Stromal cell of bone marrow (primary cell): ENCODE measurements around the gene LHPP.
A peak's percentile ranks its signal among the peaks of the same experiment; 100 is the strongest.

Experiments
- DNase-seq: peaks from one replicate; pipeline ENCODE4 v3.0.0-alpha.2; 2012; ENCODE audit warnings: low read depth

LHPP gene

DNA sequence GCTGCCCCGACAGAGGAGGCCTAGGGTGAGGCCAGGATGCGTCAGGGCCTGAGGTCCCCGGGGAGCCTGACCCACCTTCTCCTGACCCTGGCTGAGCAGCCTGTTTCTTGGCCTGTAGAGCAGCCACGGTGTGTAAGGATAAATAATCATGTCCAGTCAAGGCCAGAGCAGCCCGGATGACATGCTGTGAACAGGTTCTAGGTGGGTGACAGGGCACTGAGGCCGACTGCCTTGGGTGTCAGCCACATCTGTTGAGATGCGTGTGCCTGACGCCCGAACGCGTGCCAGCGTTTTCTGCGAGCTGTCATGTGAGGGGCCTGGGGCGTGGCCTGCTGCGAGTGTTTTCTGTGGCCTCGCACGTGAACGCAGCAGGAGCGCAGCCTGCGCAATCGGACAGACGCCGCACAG is 164.2 kb downstream of the LHPP start:
- DNase-seq = no peak

DNA sequence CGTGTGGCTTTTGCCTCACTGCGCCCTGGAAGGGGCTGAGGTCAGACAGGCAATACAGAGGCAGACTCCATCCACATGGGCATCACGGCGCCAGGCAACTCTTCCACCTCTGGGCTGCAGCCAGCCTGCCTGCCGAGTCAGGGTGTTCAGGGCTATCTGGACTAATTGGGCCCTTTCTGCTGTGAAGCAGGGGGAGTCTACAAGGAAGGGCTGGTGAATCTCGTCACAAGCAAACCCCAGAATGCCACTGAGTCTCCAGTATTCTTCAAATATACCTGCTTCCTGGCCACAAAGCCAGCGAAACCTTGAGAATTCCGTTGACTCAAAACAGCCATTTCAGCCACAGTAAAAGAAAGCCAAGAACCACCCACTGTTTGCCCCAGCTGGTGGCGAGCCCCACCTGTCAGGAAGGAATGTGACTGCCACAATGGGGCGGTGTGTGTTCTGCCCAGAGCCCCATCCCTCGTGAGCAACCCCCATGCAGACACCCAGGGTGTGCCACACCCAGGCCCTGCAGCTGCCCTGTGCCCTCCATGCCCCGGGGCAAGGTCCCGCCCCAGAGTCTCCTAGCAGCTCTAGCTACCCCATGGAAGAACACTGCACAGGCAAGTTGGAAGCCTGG is 165.2 kb downstream of the LHPP start:
- DNase-seq = no peak

GRCh38 chr10:124627866-124628675 is 166.4 kb downstream of the LHPP start:
- no peak for DNase-seq

- no peak for DNase-seq
These were observed 167.0 kb downstream of the LHPP start for GRCh38 chr10:124628676-124629021.

- no peak for DNase-seq
These were observed 167.8 kb downstream of the LHPP start for GRCh38 chr10:124629415-124629814.

DNA sequence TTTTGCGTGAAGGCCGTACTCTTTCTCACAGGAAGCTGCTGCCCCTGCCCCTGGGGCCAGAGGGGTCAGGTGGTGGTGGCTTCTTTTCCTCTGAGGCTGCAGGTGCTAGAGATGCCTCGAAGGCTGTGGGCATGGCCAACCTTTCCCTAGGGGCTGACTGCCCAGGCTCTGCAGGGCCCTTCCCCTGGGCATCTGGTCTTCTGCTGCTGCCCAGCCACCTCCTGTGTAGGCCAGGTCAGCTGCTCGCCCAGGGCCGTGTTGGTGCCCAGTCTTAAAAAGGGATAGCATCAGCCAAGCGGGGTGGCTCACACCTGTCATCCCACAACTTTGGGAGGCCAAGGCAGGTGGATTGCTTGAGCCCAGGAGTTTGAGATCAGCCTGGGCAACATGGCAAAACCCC is 168.2 kb downstream of the LHPP start:
- DNase-seq = no peak

- no peak for DNase-seq
These were observed 168.9 kb downstream of the LHPP start for GRCh38 chr10:124630551-124630950.

GRCh38 chr10:124632064-124632531 is 170.5 kb downstream of the LHPP start:
- no peak for DNase-seq

DNA sequence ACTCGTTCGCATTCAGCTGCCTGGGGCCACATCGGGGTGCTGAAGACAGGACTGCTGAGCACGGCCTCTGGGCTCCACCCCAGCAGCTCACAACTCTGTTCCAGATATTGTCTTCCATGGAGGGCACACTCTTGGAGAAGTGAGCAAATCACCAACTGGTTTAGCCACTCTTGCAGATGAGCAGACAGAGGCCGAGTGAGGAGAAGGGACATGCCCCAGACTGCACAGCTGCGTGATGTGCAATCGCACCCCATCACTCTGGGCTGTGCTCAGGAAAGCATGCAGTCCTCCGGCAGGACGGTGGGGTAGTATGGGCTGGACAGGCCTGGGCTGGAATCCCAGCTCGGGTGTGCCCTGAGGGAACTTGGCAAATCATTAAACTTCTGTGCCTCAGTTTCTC is 170.9 kb downstream of the LHPP start:
- no peak for DNase-seq

- DNase-seq = no peak
These were observed 174.8 kb downstream of the LHPP start for GRCh38 chr10:124636271-124636995.

GRCh38 chr10:124637091-124637700 is 175.6 kb downstream of the LHPP start:
- DNase-seq = no peak

DNA sequence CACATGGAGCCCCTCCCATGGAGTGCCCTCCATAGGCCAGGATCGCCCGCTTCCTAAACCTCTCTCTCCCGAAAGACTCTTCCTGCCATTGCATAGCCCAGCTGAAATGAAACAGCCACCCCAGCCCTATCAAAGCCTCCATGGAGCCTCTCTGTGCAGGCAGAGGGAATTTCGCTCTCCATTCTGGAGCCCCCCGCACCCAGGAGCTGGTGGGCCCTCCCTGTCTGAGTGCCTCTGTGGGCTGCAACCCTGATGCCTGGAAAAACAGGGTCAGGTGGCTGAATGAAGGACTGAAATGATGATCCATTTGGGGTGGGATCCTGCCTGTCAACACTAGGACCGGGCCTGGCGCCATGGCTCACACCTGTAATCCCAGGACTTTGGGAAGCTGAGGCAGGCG is 176.1 kb downstream of the LHPP start:
- no peak for DNase-seq

DNA sequence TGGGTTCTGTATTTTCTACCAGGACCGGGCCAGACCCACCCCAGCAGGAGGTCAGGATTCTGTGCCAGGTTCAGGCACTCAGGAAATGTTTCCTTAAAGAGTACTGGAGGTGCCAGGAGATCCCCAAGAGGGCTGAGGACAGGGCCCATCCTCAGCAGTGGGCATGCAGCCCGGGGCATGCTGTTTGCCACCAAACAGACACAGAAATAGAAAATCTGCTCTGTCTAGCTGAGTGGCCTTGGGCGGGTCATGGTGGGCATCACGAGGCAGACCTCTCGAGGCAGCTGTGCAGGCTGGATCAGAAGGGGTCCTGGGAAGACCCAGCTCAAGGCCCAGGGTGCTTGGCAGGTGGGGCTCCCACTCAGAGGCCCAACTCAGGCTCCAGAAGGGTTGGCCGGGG is 177.6 kb downstream of the LHPP start:
- no peak for DNase-seq

DNA sequence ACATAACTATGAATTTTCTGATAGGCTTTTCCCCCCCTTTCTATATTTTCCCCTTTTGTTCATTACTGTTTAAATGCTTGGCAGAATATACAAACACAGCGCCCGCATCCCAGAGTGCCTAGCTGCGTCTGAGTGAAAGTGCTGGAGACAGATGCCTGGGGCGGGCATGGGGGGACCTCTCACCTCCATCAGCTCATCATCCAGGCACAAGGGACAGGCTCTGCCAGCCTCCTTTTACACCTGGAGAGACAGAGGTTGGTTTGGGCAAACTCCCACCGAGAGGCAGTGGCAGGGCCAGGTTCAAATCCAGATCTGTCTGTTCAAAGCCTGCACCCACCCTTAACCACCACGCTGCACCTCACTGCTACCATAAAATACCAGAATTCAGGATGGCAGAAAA is 178.0 kb downstream of the LHPP start:
- DNase-seq = no peak

GRCh38 chr10:124640056-124640455 is 178.4 kb downstream of the LHPP start:
- no peak for DNase-seq

GRCh38 chr10:124640538-124641231 is 179.1 kb downstream of the LHPP start:
- no peak for DNase-seq

- peak; percentile 25 for DNase-seq
These were observed 179.9 kb downstream of the LHPP start for GRCh38 chr10:124641282-124642087.

- no peak for DNase-seq
These were observed 180.6 kb downstream of the LHPP start for GRCh38 chr10:124642088-124642710.

DNA sequence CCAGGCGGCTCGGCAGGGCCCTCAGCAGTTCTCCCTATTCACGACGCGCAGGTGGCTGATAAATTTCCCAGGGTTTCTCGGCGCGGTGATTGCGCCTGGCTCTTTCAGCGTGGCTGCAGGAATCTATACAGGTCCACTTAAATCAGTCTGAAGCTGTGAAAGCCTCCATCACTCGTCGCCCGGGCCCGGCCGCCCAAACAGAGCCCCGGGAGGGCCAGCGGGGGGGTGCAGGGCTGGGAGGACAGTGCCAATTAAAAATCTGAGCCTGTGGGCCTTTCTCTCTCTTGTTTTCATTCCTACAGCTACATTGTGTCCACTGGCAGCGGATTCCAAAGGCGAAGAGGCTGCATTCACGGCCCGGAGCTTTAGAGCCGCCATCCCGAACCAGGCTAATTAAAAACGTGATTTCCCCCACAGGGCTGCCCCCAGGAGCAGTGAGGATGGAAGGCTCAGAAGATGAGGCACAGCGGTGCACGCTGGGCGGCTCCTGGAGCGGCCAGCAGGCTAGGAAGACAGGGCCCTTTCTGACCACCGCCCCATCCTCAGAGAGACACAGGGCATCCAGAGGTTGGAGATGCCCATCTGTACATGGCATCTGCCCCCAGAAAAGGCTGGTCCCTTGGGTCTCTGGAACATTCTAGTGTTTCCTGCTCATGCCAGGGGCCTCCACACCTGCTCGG is 181.8 kb downstream of the LHPP start:
- DNase-seq = no peak

DNA sequence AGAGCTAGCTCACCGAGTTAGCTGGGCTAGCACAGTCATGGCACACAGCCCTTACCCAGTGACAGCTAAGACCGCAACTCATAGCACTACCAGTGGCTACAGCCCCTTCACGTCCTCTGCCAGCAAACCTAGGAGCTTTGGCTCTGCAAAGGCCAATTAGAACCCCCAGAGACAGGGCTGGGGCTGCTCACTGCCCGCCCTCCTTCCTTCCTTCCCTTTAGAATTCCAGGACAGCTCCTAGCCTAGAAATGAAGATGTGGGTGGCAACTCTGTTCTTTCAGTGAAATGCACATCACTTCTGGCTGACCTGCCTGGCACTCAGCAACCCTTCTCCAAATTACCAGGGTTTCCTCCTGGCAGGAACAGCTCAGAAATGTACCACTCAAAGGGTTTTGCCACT is 182.6 kb downstream of the LHPP start:
- DNase-seq = no peak
